Measurements from ENCODE around the gene MMP15. TPM values are rescaled to one million over a fixed set of nuclear protein-coding genes. Genes with fewer than 3 reads are reported as not detected.

The MMP15 gene
- total and polyA plus RNA-seq, 2 donors (not counting 3 experiments of a cell fraction or from before 2014, with no cell fraction given), result 12.6 to 16.0 TPM

GRCh38 chr16:58036943-58037342, 11.4 kb downstream of the MMP15 start:
- POLR2A ChIA-PET, result no interaction called here
- DNase-seq (ENCODE audit: low read depth, low spot score) (no peak), FAIRE-seq (no peak)
- no TSS peak for BruUV-seq (replicated peaks)
- H3K9me3 ChIP-seq (replicated peaks; ENCODE audit: control insufficient read depth, insufficient read depth, low read length), result no peaks in the 10 kb centered on the region
- CTCF ChIA-PET, result no interaction called here
- H3K4me2 ChIP-seq (ENCODE audit: insufficient read depth, low read length), result no peak overlapping the region
- H3K27ac ChIP-seq (ENCODE audit: insufficient read depth, low read depth, low read length), result no peak overlapping the region
- TF ChIP-seq FOS (IDR thresholded peaks at IDR 0.05; ENCODE audit: borderline replicate concordance, insufficient read depth, low read length) (no peak), MYC (IDR thresholded peaks at IDR 0.05; ENCODE audit: low read depth, low read length) (no peak), POLR2AphosphoS5 (IDR thresholded peaks at IDR 0.05; ENCODE audit: insufficient read depth, low read depth, low read length) (no peak), CTCF (IDR thresholded peaks at IDR 0.05; ENCODE audit: extremely low read depth in 1 of 2, insufficient read depth in 1 of 2, low read depth in 1 of 2, low read length in 2 of 2) (no peak), JUN (IDR thresholded peaks at IDR 0.05; ENCODE audit: borderline replicate concordance, insufficient read depth, insufficient read length, low read depth) (no peak), EZH2 (IDR thresholded peaks at IDR 0.05; ENCODE audit: borderline replicate concordance, low read depth, low read length, severe bottlenecking) (no peak), POLR2A (IDR thresholded peaks at IDR 0.05; ENCODE audit: low read depth, low read length) (no peak), GATA2 (IDR thresholded peaks at IDR 0.05; ENCODE audit: insufficient read depth, insufficient read length, low read depth, low read length) (no peak)
- TF ChIP-seq, protein P1, sequence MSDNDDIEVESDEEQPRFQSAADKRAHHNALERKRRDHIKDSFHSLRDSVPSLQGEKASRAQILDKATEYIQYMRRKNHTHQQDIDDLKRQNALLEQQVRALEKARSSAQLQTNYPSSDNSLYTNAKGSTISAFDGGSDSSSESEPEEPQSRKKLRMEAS (IDR thresholded peaks at IDR 0.05; ENCODE audit: insufficient read depth, insufficient read length), result no peak
- no peaks in the 10 kb centered on the region for H3K4me1 ChIP-seq (ENCODE audit: control insufficient read depth, extremely low read depth, insufficient read depth, low read length)
- H4K20me1 ChIP-seq (replicated peaks; ENCODE audit: control insufficient read depth, extremely low read depth, insufficient read depth, low read length), result no peaks in the 10 kb centered on the region
- no peaks in the 10 kb centered on the region for H3K9me1 ChIP-seq (replicated peaks; ENCODE audit: control insufficient read depth, extremely low read depth, insufficient read depth, low read length)
- no peaks in the 10 kb centered on the region for H3K27me3 ChIP-seq (ENCODE audit: control insufficient read depth in 2 of 2, insufficient read depth in 2 of 2, low read length in 2 of 2)
- H2AFZ ChIP-seq (ENCODE audit: low read depth, low read length), result no peak overlapping the region
- intact Hi-C loops (cut with micrococcal nuclease) (no loop called here), dilution Hi-C loops (cut with MboI; ENCODE audit: extremely low pct_ligation_motif_present, low sequenced_read_pairs) (no loop called here)
- no peak overlapping the region for H3K9ac ChIP-seq (replicated peaks; ENCODE audit: extremely low read depth, insufficient read depth, low read length)
- no peaks in the 10 kb centered on the region for H3K36me3 ChIP-seq (ENCODE audit: control insufficient read depth in 2 of 2, extremely low read depth in 1 of 2, insufficient read depth in 2 of 2, low read length in 2 of 2)
- H3K79me2 ChIP-seq (ENCODE audit: control insufficient read depth, insufficient read depth, low read length), result no peaks in the 10 kb centered on the region
- no peak overlapping the region for H3K4me3 ChIP-seq (replicated peaks in 1 of 3; ENCODE audit: insufficient read depth in 1 of 3, low read depth in 1 of 3, low read length in 3 of 3)

Measured in endothelial cell of umbilical vein (primary cell).